Neural progenitor cell (in vitro differentiated cells): ENCODE results near the gene ZNF506. TPM values are rescaled to one million over a fixed set of nuclear protein-coding genes. Genes with fewer than 3 reads are reported as not detected.

Experiments used
- DNase-seq: peaks from one replicate; pipeline ENCODE4 v3.0.0-alpha.2; 2016; ENCODE audit warnings: low spot score
- H2AFZ ChIP-seq: fragments of 200-600 bp; sonication (generic); replicated peaks from 2 replicates; pipeline ENCODE4 v1.6.1; 2016; ENCODE audit warnings: antibody characterized with exemption
- H3F3A ChIP-seq: fragments of 200-600 bp; sonication (generic); 2 replicates; pipeline ENCODE4 v1.6.1; 2016; ENCODE audit warnings: antibody characterized with exemption, low read depth
- H3K27ac ChIP-seq: fragments of 200-600 bp; sonication (generic); 2 replicates; pipeline ENCODE4 v1.5.1; 2016; ENCODE audit warnings: mild to moderate bottlenecking
- H3K27me3 ChIP-seq: fragments of 200-600 bp; sonication (generic); 2 replicates; pipeline ENCODE4 v1.6.1; 2016; ENCODE audit warnings: mild to moderate bottlenecking, moderate library complexity
- H3K36me3 ChIP-seq: fragments of 200-600 bp; sonication (generic); 2 replicates; pipeline ENCODE4 v1.5.1; 2016
- H3K4me1 ChIP-seq: fragments of 200-600 bp; sonication (generic); 2 replicates; pipeline ENCODE4 v1.6.1; 2016; ENCODE audit warnings: mixed run types
- H3K4me2 ChIP-seq: fragments of 200-600 bp; sonication (generic); 2 replicates; pipeline ENCODE4 v1.6.1; 2016
- H3K4me3 ChIP-seq: fragments of 200-600 bp; sonication (generic); 2 replicates; pipeline ENCODE4 v1.5.1; 2016
- H3K79me2 ChIP-seq: fragments of 200-600 bp; sonication (generic); 2 replicates; pipeline ENCODE4 v1.6.1; 2016; ENCODE audit warnings: low read depth
- H3K9ac ChIP-seq: fragments of 200-600 bp; sonication (generic); 2 replicates; pipeline ENCODE4 v1.6.1; 2016
- H3K9me3 ChIP-seq: fragments of 200-600 bp; sonication (generic); 2 replicates; pipeline ENCODE4 v1.5.1; 2016; ENCODE audit warnings: low read depth
- H4K20me1 ChIP-seq: fragments of 200-600 bp; sonication (generic); 2 replicates; pipeline ENCODE4 v1.6.1; 2016; ENCODE audit warnings: low read depth
- H3K27ac Mint-ChIP-seq: 3 replicates; pipeline ENCODE4 v1.8.0; 2021; ENCODE audit warnings: mixed read lengths
- H3K27me3 Mint-ChIP-seq: 2 replicates; pipeline ENCODE4 v1.8.0; 2022; ENCODE audit warnings: low read depth, mild to moderate bottlenecking, inconsistent platforms, moderate library complexity, mixed read lengths; ENCODE audit not compliant: insufficient read depth
- H3K36me3 Mint-ChIP-seq: 3 replicates; pipeline ENCODE4 v1.8.0; 2021; ENCODE audit warnings: mixed read lengths
- H3K4me1 Mint-ChIP-seq: 3 replicates; pipeline ENCODE4 v1.8.0; 2021; ENCODE audit warnings: mixed read lengths
- H3K4me3 Mint-ChIP-seq: 3 replicates; pipeline ENCODE4 v1.8.0; 2021; ENCODE audit warnings: mild to moderate bottlenecking, moderate library complexity, mixed read lengths
- H3K9me3 Mint-ChIP-seq: 3 replicates; pipeline ENCODE4 v1.8.0; 2020; ENCODE audit warnings: mixed read lengths
- EZH2 ChIP-seq: fragments of 200-600 bp; sonication (generic); IDR thresholded peaks from 2 replicates; pipeline ENCODE4 v1.6.1; 2017; ENCODE audit warnings: antibody characterized with exemption, mild to moderate bottlenecking, moderate library complexity
- EZH2phosphoT487 ChIP-seq: fragments of 200-600 bp; sonication (generic); IDR thresholded peaks from 2 replicates; pipeline ENCODE4 v1.6.1; 2017; ENCODE audit warnings: antibody characterized with exemption
- total RNA-seq: library from RNA; depleted of rRNA; stranded (reverse); fragments of >200 nt; gene quantifications from 2 replicates; pipeline ENCODE4 v1.2.3, GENCODE V29; 2015; ENCODE audit warnings: low replicate concordance
- TF ChIP-seq, protein P1 (sequence below): fragments of 200-600 bp; sonication (generic); IDR thresholded peaks from 2 replicates; pipeline ENCODE4 v1.5.1; 2017; ENCODE audit warnings: antibody characterized with exemption, mild to moderate bottlenecking

ZNF506 gene
- total RNA-seq, 1 donor from 2014 or later: 19.9 TPM

DNA sequence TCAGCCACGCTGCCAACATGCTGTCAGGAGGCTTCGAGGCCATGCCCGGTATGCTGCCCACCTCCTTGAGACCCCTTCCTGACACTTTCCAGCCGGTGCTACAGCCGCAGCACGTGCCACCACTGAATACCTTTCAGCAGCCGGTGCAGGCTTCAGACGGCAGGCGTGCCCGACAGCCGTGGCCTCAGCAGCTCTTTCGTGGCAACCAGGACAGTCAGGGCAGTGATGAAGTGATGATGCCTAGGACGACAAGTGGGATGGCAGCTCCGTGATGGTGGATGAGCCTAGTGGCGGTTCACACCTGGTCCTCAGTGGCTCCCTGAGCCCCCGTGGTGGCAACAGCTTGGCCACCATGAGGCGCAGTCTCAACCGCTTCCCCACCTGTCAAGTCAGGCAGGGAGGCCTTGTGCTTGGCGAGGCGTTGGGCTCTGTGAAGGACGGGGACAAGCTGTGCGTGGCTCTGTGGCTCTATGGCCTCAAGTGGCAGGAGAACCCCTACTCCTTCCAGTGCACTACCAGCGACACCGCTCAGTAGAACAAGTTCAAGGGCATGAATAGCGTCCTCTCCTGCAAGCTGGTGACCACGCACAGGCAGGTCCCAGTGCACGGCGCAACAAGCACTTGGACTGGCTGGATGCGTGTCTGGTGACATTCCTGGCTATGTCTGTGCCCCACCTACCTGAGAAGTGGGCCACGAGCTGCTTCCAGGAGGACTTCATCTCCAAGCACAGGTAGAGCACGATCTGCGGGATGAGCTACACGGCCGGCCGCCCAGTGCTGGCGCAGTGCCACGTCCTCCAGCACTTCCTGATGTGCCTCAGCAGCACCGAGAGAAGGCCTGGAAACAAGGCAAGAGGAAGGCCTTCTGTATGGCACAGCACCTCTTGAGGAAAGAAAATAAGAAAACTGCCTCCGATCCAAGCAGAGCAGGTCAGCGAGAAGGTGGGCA, 70.4 kb downstream of the ZNF506 start:
- H3K36me3 Mint-ChIP-seq: no peaks in the 10 kb centered on the region
- Histone ChIP-seq H3K4me3 (no peak overlapping the region), H3K27ac (no peak overlapping the region), H3K9ac (no peak overlapping the region), H3K36me3 (no peaks in the 10 kb centered on the region), H3K27me3 (no peaks in the 10 kb centered on the region), H3K4me1 (no peaks in the 10 kb centered on the region), H4K20me1 (no peaks in the 10 kb centered on the region), H3K79me2 (no peaks in the 10 kb centered on the region), H3K4me2 (no peak overlapping the region), H3F3A (no peaks in the 10 kb centered on the region), H2AFZ (no peak overlapping the region), H3K9me3 (no peaks in the 10 kb centered on the region)
- H3K9me3 Mint-ChIP-seq: peaks cover 46% of the 10 kb centered on the region
- no peaks in the 10 kb centered on the region for H3K4me1 Mint-ChIP-seq
- H3K27ac Mint-ChIP-seq: no peak overlapping the region
- TF ChIP-seq EZH2 (no peak), EZH2phosphoT487 (no peak)
- TF ChIP-seq, protein P1, sequence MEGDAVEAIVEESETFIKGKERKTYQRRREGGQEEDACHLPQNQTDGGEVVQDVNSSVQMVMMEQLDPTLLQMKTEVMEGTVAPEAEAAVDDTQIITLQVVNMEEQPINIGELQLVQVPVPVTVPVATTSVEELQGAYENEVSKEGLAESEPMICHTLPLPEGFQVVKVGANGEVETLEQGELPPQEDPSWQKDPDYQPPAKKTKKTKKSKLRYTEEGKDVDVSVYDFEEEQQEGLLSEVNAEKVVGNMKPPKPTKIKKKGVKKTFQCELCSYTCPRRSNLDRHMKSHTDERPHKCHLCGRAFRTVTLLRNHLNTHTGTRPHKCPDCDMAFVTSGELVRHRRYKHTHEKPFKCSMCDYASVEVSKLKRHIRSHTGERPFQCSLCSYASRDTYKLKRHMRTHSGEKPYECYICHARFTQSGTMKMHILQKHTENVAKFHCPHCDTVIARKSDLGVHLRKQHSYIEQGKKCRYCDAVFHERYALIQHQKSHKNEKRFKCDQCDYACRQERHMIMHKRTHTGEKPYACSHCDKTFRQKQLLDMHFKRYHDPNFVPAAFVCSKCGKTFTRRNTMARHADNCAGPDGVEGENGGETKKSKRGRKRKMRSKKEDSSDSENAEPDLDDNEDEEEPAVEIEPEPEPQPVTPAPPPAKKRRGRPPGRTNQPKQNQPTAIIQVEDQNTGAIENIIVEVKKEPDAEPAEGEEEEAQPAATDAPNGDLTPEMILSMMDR: no peak
- H3K4me3 Mint-ChIP-seq: peak overlapping the region; percentile 65
- DNase-seq: no peak
- H3K27me3 Mint-ChIP-seq: peaks cover 3% of the 10 kb centered on the region

DNA sequence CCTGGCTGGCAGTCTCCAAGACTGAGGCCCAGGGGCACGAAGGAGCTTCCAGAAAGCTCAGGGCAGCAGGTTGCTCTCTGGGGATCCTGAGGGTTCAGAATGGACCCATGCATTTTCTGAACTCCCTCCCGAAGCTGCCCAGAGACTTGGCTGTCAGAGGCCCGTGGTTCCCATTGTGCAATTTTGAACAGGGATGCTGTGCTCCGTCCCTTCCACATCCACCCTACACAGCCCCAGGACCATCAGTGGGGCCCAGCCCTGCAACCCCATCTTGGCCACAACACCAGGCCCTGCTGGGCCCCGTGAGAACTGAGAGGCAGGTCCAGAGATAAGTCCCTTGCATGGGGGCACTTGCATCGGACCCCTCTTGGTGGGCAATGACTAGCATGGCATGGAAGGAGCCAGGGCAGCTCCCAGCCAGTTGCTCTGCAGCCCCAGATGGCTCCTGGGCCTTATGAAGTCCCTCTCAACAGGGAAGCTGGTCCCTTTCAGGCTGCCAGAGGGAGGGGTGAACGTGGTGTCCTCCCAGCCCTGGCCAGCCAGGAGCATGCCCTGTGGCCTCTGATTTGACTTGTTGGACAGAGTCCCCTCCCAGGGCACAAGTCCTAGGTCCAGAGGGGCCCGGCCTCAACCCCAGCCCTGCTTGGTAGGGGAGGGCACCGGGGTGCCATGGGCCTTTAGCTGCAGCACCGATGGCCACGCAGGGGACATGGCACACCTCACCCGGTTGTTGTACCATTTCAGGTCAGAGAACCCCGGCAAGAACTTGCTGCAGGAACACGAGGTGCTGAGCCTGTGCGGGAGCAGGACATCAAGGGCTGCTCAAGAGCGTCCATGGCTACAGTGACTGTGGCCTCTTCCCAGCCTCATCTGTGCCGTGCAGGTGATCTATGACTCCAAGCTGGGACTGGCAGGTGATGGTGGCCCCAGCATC, 71.4 kb downstream of the ZNF506 start:
- no peaks in the 10 kb centered on the region for H3K9me3 ChIP-seq
- no peak overlapping the region for H3K27ac ChIP-seq
- H3K27me3 Mint-ChIP-seq: peaks cover 3% of the 10 kb centered on the region
- H3K4me1 ChIP-seq: no peaks in the 10 kb centered on the region
- TF ChIP-seq EZH2 (no peak), EZH2phosphoT487 (no peak)
- TF ChIP-seq, protein P1: no peak
- no peak overlapping the region for H2AFZ ChIP-seq
- H3K36me3 ChIP-seq: no peaks in the 10 kb centered on the region
- no peaks in the 10 kb centered on the region for H3K27me3 ChIP-seq
- H3K4me3 Mint-ChIP-seq: no peak overlapping the region
- H3K36me3 Mint-ChIP-seq: no peaks in the 10 kb centered on the region
- no peaks in the 10 kb centered on the region for H3F3A ChIP-seq
- no peak for DNase-seq
- H4K20me1 ChIP-seq: no peaks in the 10 kb centered on the region
- no peak overlapping the region for H3K27ac Mint-ChIP-seq
- no peak overlapping the region for H3K9ac ChIP-seq
- no peak overlapping the region for H3K4me2 ChIP-seq
- no peaks in the 10 kb centered on the region for H3K79me2 ChIP-seq
- H3K4me3 ChIP-seq: no peak overlapping the region
- H3K4me1 Mint-ChIP-seq: no peaks in the 10 kb centered on the region
- peaks cover 40% of the 10 kb centered on the region for H3K9me3 Mint-ChIP-seq

DNA sequence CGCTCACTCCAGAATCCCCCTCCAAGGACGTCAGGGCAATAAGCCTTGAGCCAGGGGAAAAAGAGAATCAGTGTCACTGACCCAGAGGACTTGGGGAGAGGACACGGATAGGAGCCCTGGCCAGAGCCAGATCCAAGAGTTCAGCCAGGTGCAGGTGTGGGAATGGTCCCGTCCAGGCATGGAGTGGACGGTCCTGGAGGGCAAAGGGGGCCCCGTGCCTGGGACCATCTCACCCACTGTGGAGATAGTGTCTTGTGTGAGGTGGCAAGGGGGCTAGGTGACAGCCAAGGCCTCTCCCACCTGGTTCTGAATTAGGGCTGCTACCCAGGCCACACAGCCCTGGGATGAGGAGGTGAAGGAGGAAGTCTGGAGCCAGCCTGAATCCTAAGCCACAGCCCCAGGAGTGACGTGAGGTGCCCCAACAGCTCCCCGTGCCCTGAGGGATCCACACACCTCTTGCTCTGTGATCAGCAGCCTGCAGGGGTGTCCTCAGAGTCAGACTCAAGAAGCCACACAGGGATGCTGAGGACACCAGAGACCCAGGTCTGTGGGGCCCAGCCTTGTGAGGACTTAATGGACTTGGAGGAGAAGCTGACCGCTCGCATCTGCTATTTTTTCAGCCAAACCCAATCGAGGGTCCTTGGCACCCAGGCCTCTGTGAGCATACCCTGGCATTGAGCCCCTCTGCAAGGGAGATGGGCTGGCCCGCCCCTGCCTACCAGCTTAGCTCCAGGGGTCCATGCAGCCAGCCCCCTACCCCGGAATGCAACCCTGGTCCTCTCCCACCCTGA, 72.2 kb downstream of the ZNF506 start:
- Histone ChIP-seq H3K79me2 (no peaks in the 10 kb centered on the region), H3K4me3 (no peak overlapping the region)
- no peak for DNase-seq

More for the DNA sequence above, 72.2 kb downstream of the ZNF506 start:
- Mint-ChIP-seq H3K4me3 (no peak overlapping the region), H3K27me3 (peaks cover 3% of the 10 kb centered on the region), H3K36me3 (no peaks in the 10 kb centered on the region), H3K27ac (no peak overlapping the region), H3K4me1 (no peaks in the 10 kb centered on the region), H3K9me3 (peaks cover 46% of the 10 kb centered on the region)
- Histone ChIP-seq H3K9ac (no peak overlapping the region), H3K9me3 (no peaks in the 10 kb centered on the region), H3K36me3 (no peaks in the 10 kb centered on the region), H3K4me2 (no peak overlapping the region), H3F3A (no peaks in the 10 kb centered on the region), H3K27me3 (no peaks in the 10 kb centered on the region), H4K20me1 (no peaks in the 10 kb centered on the region), H3K27ac (no peak overlapping the region), H2AFZ (no peak overlapping the region), H3K4me1 (no peaks in the 10 kb centered on the region)
- TF ChIP-seq EZH2 (no peak), EZH2phosphoT487 (no peak)
- TF ChIP-seq, protein P1: no peak
